Pancreas (tissue), 10 donors: Measurements from ENCODE around the gene NFATC3. TPM values are rescaled to one million over a fixed set of nuclear protein-coding genes. Genes with fewer than 3 reads are reported as not detected.

ENCODE experiments used
- ATAC-seq, 4 donors: fragments of 200-7000 bp; cut with Tn5 transposase; one replicate each; pipeline versions ENCODE4 v1.8.0 to v1.9.1; 2020; ENCODE audit warnings: mild to moderate bottlenecking in 4 of 4, moderate library complexity in 4 of 4
- DNase-seq, 6 donors: peaks; one replicate each; pipeline ENCODE4 v3.0.0-alpha.2; 2020
- FAIRE-seq: peaks from 2 replicates; lab custom pipeline; 2012; peaks lifted over from hg19 to GRCh38; lab: Jason Lieb, UNC
- H3K27ac ChIP-seq, 4 donors: fragments of 200-600 bp; sonication (generic); 1 replicate in 3 of 4; 2 replicates in 1 of 4; pipeline versions ENCODE4 v1.5.0 to v1.8.0; 2020
- H3K27me3 ChIP-seq, 4 donors: fragments of 200-600 bp; one replicate each; pipeline ENCODE4 v1.8.0; 2021
- H3K36me3 ChIP-seq, 3 donors: fragments of 200-600 bp; sonication (generic) in 1 of 3; one replicate each; pipeline versions ENCODE4 v1.5.0 to v1.8.0; 2020 to 2021
- H3K4me1 ChIP-seq, 3 donors: fragments of 200-600 bp; one replicate each; pipeline ENCODE4 v1.8.0; 2021
- H3K4me3 ChIP-seq, 4 donors: fragments of 200-600 bp; sonication (generic) in 2 of 4; one replicate each; pipeline versions ENCODE4 v1.5.0 to v1.8.0; 2020 to 2021
- H3K9me3 ChIP-seq, 4 donors: fragments of 200-600 bp; one replicate each; pipeline ENCODE4 v1.8.0; 2021
- WGBS, 2 donors: extraction: QIAGEN DNeasy Blood & Tissue Kit; methylation state at CpG; one replicate each; pipeline ENCODE4 v1.1.7; 2013; 5-methylcytosine and 5-hydroxymethylcytosine counted together
- intact Hi-C, 3 donors: fragments of 100-400 bp; cut with DNase I; formaldehyde crosslinking; loops; one replicate each; pipeline versions ENCODE4 v1.11.1 to v1.14.2; 2022
- polyA plus RNA-seq, 2 donors: library from polyadenylated mRNA; stranded (reverse); fragments of 200-250 nt; gene quantifications; one replicate each; pipeline ENCODE4 v1.2.3, GENCODE V29; 2013
- total RNA-seq, 6 donors: library from RNA; stranded (reverse); fragmentation: NEBNext Ultra II Directional in 4 of 6; extraction: Animal tissue kit (Norgen Biotek cat#: 25700) in 4 of 6; gene quantifications; one replicate each; pipeline versions ENCODE4 v1.2.1 to v1.2.4, GENCODE V29; 2021 to 2023
- TF ChIP-seq, protein P1 (sequence below), 4 donors: fragments of 200-600 bp; sonication (generic) in 3 of 4; IDR thresholded peaks; one replicate each; pipeline versions ENCODE4 v1.5.0 to v1.8.0; 2021; ENCODE audit warnings: antibody characterized with exemption in 4 of 4
- donor health status: healthy with polysubstance abuse.
- donor health status: DM: no; HTN: no; CAD: no; lungs with moderate emphysema.
- donor health status: DM: no; HTN: no; CAD: no.
- donor health status: control.
- donor health status: control.
- donor health status: Bipolar disorder and iron deficiency.
- donor health status: DM: yes; HTN: yes; CAD: no.
- donor health status: DM: no; HTN: no; CAD: no.
- donor health status: DM: no; HTN: no; CAD: no.
- donor health status: DM: yes; HTN: yes; CAD: no.

NFATC3 gene
- total and polyA plus RNA-seq, 8 donors, result 3.8 to 19.3 (median 12.5) TPM

- peak overlapping the region in 2 of 4 donors; percentile 35 to 63 for H3K27ac ChIP-seq
- TF ChIP-seq, protein P1, sequence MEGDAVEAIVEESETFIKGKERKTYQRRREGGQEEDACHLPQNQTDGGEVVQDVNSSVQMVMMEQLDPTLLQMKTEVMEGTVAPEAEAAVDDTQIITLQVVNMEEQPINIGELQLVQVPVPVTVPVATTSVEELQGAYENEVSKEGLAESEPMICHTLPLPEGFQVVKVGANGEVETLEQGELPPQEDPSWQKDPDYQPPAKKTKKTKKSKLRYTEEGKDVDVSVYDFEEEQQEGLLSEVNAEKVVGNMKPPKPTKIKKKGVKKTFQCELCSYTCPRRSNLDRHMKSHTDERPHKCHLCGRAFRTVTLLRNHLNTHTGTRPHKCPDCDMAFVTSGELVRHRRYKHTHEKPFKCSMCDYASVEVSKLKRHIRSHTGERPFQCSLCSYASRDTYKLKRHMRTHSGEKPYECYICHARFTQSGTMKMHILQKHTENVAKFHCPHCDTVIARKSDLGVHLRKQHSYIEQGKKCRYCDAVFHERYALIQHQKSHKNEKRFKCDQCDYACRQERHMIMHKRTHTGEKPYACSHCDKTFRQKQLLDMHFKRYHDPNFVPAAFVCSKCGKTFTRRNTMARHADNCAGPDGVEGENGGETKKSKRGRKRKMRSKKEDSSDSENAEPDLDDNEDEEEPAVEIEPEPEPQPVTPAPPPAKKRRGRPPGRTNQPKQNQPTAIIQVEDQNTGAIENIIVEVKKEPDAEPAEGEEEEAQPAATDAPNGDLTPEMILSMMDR (IDR thresholded peaks at IDR 0.05), result no peak
- H3K27me3 ChIP-seq, result no peaks in the 10 kb centered on the region
- peaks cover 0 to 5% (median 0%) of the 10 kb centered on the region in 3 donors for H3K4me1 ChIP-seq
- intact Hi-C loops, result loop anchor here in 2 of 3 donors (10.0 kb wide), 2 partner anchors 145 to 155 kb away; partner anchors contain the start of gene ESRP2 (in 1 of the 2)
- no peaks in the 10 kb centered on the region for H3K9me3 ChIP-seq
- no peak overlapping the region for H3K4me3 ChIP-seq
- H3K36me3 ChIP-seq, result no peaks in the 10 kb centered on the region
- FAIRE-seq (no peak), ATAC-seq (peak in 3 of 4 donors; percentile 38 to 56 (median 43)), DNase-seq (peak in 3 of 6 donors; percentile 24 to 60 (median 51))
- 67 to 70% methylated on average over 13 of the region's 13 CpGs for WGBS, 2 donors
These were observed 5.4 kb upstream of the NFATC3 start for GRCh38 chr16:68079626-68080344.

DNA sequence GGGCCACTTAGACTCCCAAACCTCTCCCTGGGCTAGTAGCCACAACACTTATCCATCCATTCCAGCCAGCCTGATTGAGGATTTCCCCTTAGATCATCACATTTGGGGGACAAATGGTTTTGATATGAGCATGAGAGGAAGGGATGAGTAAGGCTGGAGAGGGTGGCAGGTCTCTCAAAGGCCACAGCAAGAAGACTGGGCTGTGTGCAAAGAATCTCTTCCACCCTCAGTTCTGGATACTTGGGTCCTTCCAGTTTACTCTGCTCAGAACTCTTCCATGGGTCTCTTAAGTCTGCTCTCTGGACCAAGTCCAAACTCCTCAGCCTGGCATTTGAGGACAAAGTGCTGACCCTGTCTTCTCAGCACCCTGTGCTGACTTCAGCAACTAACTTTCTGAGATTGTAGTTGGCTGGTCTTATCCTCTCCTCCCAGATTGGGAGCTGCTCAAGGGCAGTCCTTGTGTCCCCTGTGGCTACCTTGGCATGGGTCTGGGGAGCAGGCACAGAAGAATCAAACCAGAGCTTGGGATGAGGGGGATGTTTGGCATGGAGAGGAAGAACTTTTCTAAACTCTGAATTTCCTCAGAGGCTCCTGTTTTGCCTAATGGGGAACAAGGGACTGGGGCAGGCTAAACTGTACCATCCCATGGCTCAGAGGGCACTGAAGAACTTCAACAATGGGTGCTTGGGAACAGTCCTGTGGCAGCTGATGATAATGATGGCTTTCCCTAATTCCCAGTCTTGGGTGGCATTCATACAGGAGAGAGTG, 3.1 kb upstream of the NFATC3 start:
- no peak for ATAC-seq
- FAIRE-seq, result no peak
- no peaks in the 10 kb centered on the region for H3K36me3 ChIP-seq
- no peaks in the 10 kb centered on the region for H3K9me3 ChIP-seq
- no peak overlapping the region for H3K27ac ChIP-seq
- no peak for DNase-seq
- TF ChIP-seq, protein P1 (IDR thresholded peaks at IDR 0.05), result no peak
- intact Hi-C loops, result loop anchor here in 2 of 3 donors (10.0 kb wide), 2 partner anchors 143 to 153 kb away; partner anchors contain the start of gene ESRP2 (in 1 of the 2)
- no peak overlapping the region for H3K4me3 ChIP-seq
- H3K4me1 ChIP-seq, result peaks cover 4 to 12% (median 7%) of the 10 kb centered on the region in 3 donors
- H3K27me3 ChIP-seq, result no peaks in the 10 kb centered on the region

DNA sequence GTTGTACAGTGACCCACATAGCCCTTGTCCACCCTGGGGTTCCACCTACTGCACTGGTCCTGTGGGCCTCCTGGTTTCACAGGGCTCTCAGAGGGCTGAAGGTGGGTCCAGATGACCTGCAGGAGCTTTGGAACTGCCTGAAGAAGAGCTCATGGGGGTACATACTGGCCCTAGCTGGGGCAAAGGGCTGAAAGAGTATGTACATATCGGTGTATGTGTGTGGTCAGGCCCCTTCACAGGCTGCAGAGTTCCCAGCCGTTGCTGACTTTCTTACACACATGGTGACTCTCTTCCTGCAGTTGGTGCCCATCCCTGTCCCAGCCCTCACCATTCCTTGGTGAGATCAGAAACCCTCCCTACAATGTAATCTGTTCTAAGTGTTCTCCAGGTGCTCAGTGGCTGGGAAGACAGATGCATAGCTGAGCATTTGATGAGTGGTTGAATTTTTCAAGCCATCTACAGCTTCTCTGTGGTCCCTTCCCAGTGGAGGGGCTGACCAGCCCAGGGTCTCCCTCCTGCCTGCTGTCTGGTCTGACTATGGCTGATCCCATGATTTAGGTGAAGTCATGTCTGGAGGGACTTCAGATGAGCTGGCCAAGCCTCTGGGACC, 2.4 kb upstream of the NFATC3 start:
- intact Hi-C loops, result loop anchor here in 2 of 3 donors (10.0 kb wide), 2 partner anchors 142 to 152 kb away; partner anchors contain the start of gene ESRP2 (in 1 of the 2)
- DNase-seq (peak in 1 of 6 donors; percentile 36), FAIRE-seq (no peak), ATAC-seq (no peak)
- TF ChIP-seq, protein P1 (IDR thresholded peaks at IDR 0.05), result no peak
- H3K9me3 ChIP-seq, result no peaks in the 10 kb centered on the region
- H3K27me3 ChIP-seq, result no peaks in the 10 kb centered on the region
- WGBS, 2 donors, result 84 to 93% methylated on average over 2 of the region's 2 CpGs
- no peak overlapping the region for H3K27ac ChIP-seq
- peaks cover 10 to 18% (median 11%) of the 10 kb centered on the region in 3 donors for H3K4me1 ChIP-seq
- H3K4me3 ChIP-seq, result no peak overlapping the region
- H3K36me3 ChIP-seq, result no peaks in the 10 kb centered on the region

DNA sequence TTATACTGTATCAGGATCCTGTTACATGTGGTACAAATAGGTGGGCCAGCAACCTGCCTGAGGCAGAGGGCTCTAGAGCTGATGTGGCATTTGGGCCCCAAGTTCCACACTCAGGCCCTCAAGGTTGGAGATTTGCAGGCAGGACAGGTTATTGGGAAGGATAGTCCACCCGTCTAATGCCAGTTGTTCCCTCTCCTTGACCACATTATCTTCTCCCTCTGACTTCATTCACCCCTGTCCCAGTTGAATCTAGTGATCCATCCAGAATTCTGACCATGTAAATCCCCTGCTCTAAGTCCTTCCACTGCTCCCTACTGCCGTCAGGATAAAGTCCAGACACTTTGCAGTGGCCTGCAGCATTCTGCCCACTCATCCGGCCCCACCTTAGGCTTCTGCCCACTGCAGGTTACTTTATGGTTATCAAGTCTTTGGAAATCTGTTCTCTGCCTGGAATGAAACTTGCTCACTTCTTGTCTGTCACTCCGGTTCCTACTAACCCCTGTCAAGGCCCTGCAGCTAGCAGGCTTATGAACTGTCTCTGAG, 1.9 kb upstream of the NFATC3 start:
- TF ChIP-seq, protein P1 (IDR thresholded peaks at IDR 0.05), result no peak
- Histone ChIP-seq H3K27me3 (no peaks in the 10 kb centered on the region), H3K4me1 (peaks cover 13 to 18% (median 15%) of the 10 kb centered on the region in 3 donors), H3K4me3 (no peak overlapping the region), H3K9me3 (no peaks in the 10 kb centered on the region), H3K27ac (peak overlapping the region in 1 of 4 donors; percentile 71), H3K36me3 (no peaks in the 10 kb centered on the region)
- 85 to 86% methylated on average over 4 of the region's 4 CpGs for WGBS, 2 donors
- ATAC-seq, result no peak
- intact Hi-C loops, result loop anchor here in 2 of 3 donors (10.0 kb wide), 2 partner anchors 141 to 151 kb away; partner anchors contain the start of gene ESRP2 (in 1 of the 2)
- DNase-seq, result peak in 1 of 6 donors; percentile 39
- FAIRE-seq, result no peak
